HG02852 (cell line): ENCODE results near the gene ZBTB21.
"Not testable (repeated sequence)": the region's sequence is repeated elsewhere in the genome, so short reads cannot be mapped to it uniquely, and the experiment has no call there.

Experiments used
- ATAC-seq: cut with Tn5 transposase; IDR thresholded peaks from one replicate; pipeline ENCODE4 v1.9.1; 2021; ENCODE audit warnings: mild to moderate bottlenecking, moderate library complexity; ENCODE audit not compliant: unreplicated experiment

The ZBTB21 gene

DNA sequence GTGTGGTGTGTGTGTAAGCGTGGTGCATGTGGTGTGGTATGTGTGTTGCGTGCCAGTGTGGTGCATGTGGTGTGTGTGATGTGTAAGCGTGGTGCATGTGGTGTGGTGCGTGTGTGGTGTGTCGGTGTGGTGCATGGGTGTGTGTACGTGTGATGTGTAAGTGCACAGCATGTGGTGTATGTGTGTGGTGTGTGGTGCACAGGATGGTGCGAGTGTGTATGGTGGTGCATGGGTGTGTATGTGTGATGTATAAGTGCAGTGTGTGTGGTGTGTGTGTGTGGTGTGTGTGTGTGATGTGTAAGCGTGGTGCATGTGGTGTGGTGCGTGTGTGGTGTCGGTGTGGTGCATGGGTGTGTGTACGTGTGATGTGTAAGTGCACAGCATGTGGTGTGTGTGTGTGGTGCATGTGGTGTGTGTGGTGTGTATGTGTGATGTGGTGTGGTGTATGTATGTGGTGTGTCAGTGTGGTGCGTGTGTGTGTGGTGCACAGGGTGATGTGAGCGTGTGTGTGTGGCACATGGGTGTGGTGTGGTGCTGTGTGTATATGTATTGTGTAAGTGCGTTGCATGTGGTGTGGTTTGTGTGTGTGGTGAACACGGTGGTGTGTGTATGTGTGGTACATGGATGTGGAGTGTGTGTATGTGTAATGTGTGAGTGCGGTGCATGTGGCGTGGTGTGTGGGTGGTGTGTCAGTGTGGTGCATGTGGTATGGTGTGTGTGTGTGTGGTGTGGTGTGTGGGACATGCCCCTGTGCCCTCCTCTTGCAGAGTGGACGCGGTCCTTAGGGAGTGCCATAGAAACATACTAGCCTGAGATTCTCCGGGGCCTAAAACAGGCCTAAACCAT, 55.3 kb downstream of the ZBTB21 start:
- no peak for ATAC-seq

DNA sequence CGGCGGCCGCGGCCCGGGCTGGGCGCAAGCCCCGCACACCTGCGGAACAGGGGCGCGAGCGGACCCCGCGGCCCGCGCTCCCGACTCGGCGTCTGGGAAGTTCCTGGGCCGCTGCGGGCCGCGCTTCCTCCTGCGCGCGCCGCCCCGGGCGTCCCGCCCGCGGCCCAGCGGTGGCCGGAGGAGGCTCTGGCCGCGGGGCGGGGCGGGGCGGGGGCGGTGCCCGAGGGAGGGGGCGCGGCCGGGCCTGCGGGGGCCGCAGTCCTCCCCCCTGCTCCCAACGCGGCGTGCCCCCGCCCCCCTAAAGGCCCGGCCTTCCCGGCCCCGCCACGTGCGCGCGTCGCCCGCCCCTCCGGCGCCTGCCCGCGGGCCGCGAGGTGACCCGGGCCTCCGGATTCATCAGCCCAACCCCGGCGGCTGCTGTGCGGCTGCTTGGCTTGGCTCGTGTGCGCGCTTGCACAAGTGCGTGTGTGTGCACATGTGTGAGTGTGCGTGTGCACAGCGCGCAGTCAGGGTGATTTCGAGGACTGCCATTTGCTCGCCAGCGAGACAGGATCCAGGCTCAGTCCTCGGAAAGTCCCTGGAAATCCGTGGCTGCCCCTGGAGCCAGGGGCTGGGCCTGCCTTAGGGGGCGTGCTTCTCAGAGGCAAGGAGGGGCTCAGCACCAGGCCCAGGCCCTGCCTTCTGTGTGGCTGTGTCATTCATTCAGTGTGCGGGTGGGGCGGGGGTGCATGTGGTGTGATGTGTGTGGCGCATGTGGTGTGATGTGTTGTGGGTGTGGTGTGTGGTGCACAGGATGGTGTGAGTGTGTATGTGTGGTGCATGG, 56.1 kb downstream of the ZBTB21 start, which contains the start of gene C2CD2:
C2CD2 (minus strand) TSS at position 188 of the 823 bp plus-strand sequence. CDS start 370 bp downstream, outside the sequence.
- peak; percentile 51 for ATAC-seq

DNA sequence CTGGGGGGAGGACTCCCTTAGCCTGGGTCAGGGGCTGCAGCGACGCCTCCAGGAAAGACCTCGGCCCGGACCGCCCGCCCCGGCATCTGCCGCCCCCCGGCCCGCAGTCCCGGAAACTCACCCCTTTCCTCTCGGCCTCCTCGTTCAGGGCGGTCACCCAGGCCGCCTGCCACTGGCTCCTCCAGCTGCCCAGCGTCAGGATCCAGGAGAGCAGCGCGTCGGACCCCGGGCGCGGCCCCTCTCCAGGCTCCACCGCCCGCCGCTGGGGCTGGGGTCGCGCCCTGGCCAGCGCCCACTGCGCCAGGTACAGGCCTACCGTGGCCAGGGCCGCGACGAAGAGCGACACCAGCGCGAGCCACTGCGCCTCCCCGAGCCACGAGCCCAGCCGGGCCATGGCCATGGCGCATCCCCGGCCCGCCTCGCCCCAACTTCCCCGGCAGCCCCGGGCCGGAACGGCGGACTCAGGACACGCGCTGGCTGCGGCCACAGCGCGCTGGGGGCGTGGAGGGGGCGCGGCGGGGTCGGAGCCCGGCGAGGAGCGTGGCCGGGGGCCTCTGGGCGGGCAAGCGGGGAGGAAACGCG, 56.8 kb downstream of the ZBTB21 start:
- ATAC-seq = peak; percentile 36

DNA sequence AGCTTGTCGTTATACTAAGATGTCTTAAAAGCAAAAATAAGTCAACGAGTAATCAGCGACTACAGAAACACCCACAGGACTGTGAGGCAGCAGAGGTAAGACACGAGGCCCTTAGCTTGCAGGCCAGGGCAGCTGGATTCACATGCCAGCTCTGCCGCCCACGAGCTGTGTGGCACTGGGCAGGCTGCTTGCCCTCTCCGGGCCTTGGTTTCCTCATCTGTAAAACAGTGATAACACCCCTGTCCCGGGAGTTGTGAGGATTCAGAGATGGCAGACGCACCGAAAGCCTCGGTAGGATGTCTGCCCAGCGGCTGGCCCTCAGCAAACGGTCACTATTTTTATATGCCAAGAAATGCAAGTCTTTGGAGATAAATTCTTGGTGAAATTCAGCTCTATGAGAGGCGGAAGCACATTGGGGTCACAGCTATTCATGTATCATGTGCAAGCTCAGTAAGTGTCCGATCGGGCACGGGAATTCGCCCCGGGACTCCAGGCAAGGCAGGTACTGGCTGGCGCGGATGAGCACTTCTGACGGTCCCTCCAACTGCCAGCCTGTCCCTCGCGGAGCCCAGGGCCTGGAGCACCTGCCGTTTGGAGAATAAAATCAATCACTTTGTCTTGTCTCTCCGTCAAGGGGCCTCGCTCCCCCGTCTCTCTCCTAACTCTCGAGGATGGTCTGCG, 57.5 kb downstream of the ZBTB21 start:
- no peak for ATAC-seq

DNA sequence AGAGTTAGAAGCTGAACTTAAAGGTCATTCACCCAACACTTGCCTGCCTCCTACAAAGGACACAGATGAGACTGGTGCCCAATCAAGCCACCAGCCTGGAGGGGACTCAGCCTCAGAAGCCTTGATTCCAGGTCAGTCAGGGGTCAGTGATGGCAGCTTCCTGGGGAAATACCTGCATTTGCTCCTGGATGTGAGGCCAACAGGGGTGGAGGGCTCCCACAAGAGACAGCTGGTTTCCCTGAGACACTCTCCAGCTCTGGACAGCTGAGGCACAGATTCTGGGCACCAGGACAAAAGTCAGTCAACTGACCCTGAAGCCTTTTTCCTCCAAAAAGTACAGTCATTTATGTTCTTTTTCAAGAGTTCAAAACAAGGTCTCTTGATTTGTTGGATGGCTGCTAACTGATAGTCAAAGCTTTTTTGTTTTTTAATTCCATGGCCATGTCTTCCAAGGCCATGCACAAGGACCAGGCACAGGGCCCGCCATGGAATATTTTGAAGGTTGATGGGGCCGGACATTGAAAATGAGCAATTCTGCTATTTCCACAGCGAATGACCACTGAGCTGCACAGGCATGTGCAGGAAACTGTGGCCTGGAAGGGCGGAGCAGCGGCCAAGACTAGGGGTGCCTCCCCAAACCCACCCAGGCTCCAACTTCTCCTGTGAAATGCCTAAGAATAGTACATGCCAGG, 58.1 kb downstream of the ZBTB21 start:
- no peak for ATAC-seq

DNA sequence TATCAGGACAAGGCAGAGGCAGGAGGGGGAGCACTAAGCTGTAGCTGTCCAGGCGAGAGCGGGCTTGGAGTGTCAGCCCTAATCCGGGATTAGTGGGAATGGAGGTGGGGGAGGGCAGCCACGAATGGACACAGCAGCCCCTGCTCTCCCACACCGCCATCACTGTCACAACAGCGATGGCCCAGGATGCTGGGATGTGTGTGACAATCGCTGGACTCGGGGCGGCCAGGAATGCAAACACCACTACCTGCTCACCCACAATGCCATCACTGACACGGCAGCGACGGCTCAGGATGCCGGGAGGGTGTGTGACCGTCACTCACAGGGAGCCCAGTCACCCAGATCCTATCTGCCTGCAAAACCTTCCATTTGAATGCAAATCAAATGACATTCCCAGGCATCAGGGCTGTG, 59.2 kb downstream of the ZBTB21 start:
- ATAC-seq = no peak

DNA sequence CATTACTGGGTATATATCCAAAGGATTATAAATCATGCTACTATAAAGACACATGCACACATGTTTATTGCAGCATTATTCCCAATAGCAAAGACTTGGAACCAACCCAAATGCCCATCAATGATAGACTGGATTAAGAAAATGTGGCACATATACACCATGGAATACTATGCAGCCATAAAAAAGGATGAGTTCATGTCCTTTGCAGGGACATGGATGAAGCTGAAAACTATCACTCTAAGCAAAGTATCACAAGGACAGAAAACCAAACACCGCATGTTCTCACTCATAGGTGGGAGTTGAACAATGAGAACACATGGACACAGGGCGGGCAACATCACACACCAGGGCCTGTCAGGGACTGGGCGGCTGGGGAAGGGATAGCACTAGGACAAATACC, 60.5 kb downstream of the ZBTB21 start:
- ATAC-seq = not testable (repeated sequence)

DNA sequence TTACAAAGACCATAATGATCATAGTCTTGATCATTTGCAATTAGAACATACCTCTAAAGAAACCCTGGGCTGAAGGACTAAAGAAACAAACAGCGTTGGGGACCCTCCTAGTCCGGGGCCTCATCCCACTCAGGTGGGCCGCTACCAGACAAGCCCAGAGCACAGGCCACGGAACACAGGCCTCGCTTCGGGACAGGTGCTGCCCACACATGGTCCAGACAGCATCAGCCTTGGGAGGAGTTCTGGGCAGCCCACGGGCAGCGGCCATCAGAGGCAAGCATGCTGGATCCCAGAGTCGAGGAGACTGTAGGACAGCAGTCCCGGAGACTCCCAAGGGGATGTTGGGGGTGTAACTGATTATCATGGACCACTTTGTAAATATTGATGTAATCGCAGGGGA, 61.3 kb downstream of the ZBTB21 start:
- ATAC-seq = no peak

DNA sequence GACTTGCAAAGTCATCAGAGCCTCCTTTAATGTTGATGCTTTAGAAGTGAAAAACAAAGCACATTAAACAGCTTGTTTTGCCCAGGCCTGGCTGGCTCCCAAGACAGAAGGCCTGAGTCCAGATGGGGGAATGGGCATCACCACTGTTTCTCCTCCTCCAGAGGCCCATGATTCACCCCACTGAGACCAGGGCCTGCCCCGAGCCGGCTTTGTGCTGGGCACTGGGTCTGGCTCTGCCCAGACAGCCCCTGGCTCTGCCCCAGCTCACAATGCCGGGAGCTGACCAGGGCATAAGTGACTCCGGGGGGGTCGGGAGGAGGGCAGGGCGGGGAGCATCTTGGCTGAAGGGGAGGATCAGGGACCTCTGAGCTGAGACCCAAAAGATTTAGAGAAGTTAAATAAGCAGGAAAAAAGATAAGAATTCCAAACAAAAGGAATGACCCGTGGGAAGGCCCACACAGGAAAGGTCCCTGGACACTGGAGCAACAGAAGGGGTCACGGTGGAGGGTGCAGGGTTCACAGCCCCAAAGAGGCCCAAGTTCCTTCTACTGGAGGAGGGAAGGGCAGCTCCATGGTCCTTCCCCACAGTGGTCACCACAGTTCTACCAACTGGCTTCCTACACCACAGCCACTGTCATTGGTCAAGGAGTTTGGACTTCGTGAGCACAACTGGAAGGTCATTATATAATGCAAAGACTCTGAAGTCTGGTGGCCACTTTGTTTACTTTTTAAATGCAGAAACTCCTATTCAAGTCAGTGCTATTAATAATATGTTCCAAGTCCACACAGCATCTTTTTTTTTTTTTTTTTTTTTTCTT, 61.9 kb downstream of the ZBTB21 start:
- no peak for ATAC-seq

DNA sequence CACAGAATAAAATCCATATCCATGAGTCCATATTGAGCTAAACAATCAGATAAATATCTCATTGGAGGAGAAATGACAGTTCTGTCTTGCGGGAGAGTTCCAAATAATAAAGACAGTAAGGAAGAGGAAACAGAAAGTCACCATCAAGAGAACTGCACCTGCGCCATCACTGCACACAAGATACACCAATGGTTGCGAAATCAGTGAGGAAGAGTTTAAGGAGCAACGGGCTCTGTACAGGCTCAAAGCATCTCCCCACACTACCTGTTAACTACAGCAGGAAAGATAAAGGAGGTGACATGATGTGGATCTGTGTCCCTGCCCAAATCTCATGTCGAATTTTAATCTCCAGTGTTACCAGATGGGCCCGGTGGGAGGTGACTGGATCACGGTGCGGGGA, 64.2 kb downstream of the ZBTB21 start:
- ATAC-seq = no peak

DNA sequence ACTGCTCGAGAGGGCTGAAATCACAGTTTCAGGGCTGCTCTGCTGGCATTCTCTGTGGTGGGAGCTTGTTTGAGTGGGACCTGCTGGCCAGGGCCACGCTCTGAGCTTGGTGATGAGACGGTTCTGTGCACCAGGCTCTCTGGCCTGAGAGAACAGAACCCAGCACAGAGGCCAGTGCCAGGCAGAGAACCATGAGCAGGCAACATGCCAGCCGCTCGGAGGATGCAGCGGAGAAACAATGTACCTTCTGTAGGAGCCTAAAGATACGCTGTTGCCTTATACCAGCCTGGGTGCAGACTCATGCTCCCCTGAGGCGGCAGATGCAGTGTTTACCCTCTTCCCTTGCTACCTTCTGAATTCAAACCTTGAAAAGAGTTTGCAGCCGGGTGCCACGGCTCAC, 66.3 kb downstream of the ZBTB21 start:
- ATAC-seq = no peak

DNA sequence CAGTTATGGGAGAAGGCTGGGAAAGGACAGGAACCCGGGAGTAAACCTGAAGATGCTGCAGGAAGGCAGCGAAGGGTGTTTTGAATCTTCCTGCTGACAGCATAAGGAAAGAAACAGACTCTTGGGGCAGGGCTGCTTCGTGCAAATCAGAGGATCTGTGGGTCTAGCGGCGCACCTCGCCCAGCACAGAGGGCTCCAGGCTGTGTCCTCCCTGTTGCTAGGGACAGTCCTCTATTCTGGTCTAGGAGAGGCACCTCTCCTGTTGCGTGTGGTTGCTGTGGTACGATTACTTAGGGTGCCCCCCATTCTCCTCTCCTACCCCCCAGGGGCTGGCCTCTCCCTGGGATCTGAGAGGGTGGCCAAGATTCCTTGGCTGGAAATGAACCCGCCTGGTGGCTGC, 67.7 kb downstream of the ZBTB21 start:
- ATAC-seq = no peak

DNA sequence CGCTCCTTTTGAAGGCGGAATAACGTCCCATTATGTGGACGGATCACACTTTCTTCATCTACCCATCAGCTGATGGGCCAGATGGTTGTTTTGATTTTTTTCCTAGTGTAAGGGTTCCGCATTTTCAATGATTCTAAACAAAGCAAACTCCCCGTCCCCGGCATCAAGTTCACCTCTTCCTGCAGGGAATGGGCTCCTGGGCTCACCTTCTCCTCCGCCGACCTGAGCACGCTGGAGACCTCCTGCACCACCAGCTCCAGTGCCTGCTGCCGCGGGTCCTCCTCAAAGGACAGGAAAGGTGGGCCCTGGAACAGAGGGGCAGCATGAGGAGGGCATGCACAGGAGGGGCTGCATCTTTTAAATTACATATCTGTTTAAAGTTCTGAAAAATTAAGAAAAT, 68.2 kb downstream of the ZBTB21 start:
- ATAC-seq = no peak

DNA sequence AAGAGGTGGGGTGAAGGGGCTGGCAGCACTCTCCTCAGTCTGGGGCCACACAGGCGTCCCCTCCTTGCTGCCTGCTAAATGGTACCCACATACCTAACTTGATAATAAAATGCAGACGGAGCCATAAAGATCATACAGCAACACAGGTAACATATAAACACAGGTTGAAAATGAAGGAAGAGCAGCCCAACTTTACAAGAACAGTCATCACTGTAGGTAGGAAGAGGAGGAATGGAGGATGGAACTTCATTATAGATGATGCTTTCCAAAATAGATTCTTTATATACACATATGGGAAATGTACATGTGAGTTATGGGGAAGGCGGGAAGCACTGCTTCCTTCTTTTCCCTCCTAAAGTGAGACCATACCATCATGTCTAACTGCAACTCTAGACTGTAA, 69.7 kb downstream of the ZBTB21 start:
- no peak for ATAC-seq

DNA sequence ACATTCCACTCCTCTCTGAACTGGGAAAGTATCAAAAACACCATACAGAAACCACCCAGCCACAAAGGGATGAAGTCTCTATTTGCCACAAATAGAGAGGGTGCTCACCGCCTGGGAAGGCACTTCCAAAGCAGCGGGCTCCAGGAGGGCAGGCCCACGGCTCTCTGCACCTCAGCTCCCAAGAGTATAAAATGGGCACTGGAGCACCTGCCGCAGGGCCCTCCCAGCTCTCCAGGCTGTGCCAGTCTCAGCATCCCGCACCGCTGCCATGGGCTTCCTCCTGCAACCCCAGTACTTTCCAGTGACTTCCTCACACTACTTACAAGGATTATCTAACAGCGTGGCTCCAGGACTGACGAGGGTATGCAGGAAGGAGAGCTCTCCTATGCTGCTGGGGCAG, 70.8 kb downstream of the ZBTB21 start:
- ATAC-seq = no peak
